NT2/D1 (cell line): ENCODE measurements around the gene ACAP3.

ENCODE experiments used
- DNase-seq: peaks from one replicate; pipeline ENCODE4 v3.0.0-alpha.2; 2011; ENCODE audit warnings: low read depth, low spot score
- H3K27me3 ChIP-seq: 2 replicates; pipeline ENCODE4 v1.6.0; 2011; ENCODE audit warnings: mild to moderate bottlenecking; ENCODE audit not compliant: insufficient read length, insufficient read depth
- H3K36me3 ChIP-seq: 2 replicates; pipeline ENCODE4 v1.6.1; 2011; ENCODE audit warnings: mild to moderate bottlenecking, low read length, mixed read lengths; ENCODE audit not compliant: insufficient read depth, insufficient read length
- H3K4me1 ChIP-seq: 2 replicates; pipeline ENCODE4 v1.5.1; 2011; ENCODE audit not compliant: insufficient read depth, insufficient read length
- H3K4me3 ChIP-seq: 2 replicates; pipeline ENCODE4 v1.5.1; 2011; ENCODE audit warnings: low read depth; ENCODE audit not compliant: insufficient read length
- H3K9ac ChIP-seq: 2 replicates; pipeline ENCODE4 v1.6.0; 2011; ENCODE audit warnings: low read depth; ENCODE audit not compliant: insufficient read length
- H3K9me3 ChIP-seq: 2 replicates; pipeline ENCODE4 v1.5.1; 2011; ENCODE audit warnings: mild to moderate bottlenecking, low read length; ENCODE audit not compliant: insufficient read depth
- SUZ12 ChIP-seq: IDR thresholded peaks from 2 replicates; pipeline ENCODE4 v1.6.1; 2011; ENCODE audit not compliant: insufficient read length, insufficient read depth; ENCODE audit errors: extremely low read depth
- YY1 ChIP-seq: IDR thresholded peaks from 2 replicates; pipeline ENCODE4 v1.6.1; 2011; ENCODE audit not compliant: insufficient read length, insufficient read depth
- ZNF274 ChIP-seq: IDR thresholded peaks from 2 replicates; pipeline ENCODE4 v1.6.1; 2011; ENCODE audit warnings: mild to moderate bottlenecking, low read depth, low read length

Gene ACAP3

GRCh38 chr1:1247341-1247913 is 60.3 kb downstream of the ACAP3 start:
- Histone ChIP-seq H3K9ac (no peak overlapping the region), H3K4me3 (no peak overlapping the region), H3K4me1 (peaks cover 3% of the 10 kb centered on the region), H3K36me3 (peaks cover 14% of the 10 kb centered on the region), H3K27me3 (peaks cover 6% of the 10 kb centered on the region), H3K9me3 (no peaks in the 10 kb centered on the region)
- TF ChIP-seq YY1 (no peak), SUZ12 (no peak), ZNF274 (no peak)
- DNase-seq = no peak

GRCh38 chr1:1246577-1247340 is 61.0 kb downstream of the ACAP3 start, which contains the start of gene C1QTNF12:
TSS of gene C1QTNF12 (minus strand) at chr1:1246722. CDS start at chr1:1246690, 32 bp downstream.
- TF ChIP-seq YY1 = no peak
- no peak for TF ChIP-seq SUZ12
- no peak for TF ChIP-seq ZNF274
- DNase-seq = no peak
- Histone ChIP-seq H3K4me3 (no peak within 1 kb of the TSS), H3K9me3 (no peaks in the 10 kb centered on the region), H3K4me1 (peaks cover 3% of the 10 kb centered on the region), H3K36me3 (peaks cover 10% of the 10 kb centered on the region), H3K9ac (peak within 1 kb of the TSS; percentile 21), H3K27me3 (peaks cover 6% of the 10 kb centered on the region)

GRCh38 chr1:1245817-1246576 is 61.7 kb downstream of the ACAP3 start:
- Histone ChIP-seq H3K9ac (peak overlapping the region; percentile 21), H3K4me1 (peaks cover 3% of the 10 kb centered on the region), H3K9me3 (no peaks in the 10 kb centered on the region), H3K27me3 (peaks cover 6% of the 10 kb centered on the region), H3K4me3 (no peak overlapping the region), H3K36me3 (peaks cover 8% of the 10 kb centered on the region)
- no peak for DNase-seq
- no peak for TF ChIP-seq YY1
- no peak for TF ChIP-seq ZNF274
- no peak for TF ChIP-seq SUZ12

GRCh38 chr1:1245178-1245816 is 62.4 kb downstream of the ACAP3 start:
- peaks cover 2% of the 10 kb centered on the region for H3K36me3 ChIP-seq

DNA sequence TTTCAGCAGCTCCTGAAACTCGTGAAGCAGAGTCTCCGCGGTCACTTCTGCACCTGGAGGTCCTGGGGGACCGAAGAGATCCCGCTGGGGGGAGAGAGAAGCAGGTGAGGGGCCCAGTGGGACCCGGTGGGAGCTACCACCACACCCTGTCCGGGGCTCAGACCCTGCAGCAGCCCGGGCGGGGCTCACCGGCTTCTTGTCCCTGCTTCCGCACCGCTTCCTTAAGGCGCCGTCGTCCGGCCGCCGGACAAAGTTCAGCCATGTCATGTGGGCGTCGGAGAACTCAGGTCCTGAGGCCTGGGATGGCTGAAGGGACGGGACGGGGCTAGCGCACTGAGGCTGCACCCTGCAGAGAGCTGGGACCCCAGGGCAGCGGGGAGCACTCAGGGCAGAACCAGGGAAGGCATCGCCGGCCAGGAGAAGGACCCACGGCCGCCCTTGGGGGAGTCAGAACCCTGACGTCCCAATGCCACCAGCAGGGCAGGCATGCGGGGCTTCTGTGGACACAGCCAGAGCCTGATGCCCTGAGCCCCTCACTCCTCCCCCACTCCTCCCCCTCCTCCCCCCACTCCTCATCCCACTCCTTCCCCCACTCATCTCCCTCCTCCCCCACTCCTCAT is 63.4 kb downstream of the ACAP3 start:
- TF ChIP-seq SUZ12 (no peak), ZNF274 (no peak), YY1 (no peak)
- no peak overlapping the region for H3K9ac ChIP-seq
- H3K27me3 ChIP-seq = peaks cover 6% of the 10 kb centered on the region
- DNase-seq = no peak
- H3K9me3 ChIP-seq = no peaks in the 10 kb centered on the region
- H3K36me3 ChIP-seq = peaks cover 2% of the 10 kb centered on the region
- no peak overlapping the region for H3K4me3 ChIP-seq
- peaks cover 7% of the 10 kb centered on the region for H3K4me1 ChIP-seq

More at GRCh38 chr1:1245178-1245816, 62.4 kb downstream of the ACAP3 start:
- Histone ChIP-seq H3K9me3 (no peaks in the 10 kb centered on the region), H3K9ac (no peak overlapping the region), H3K4me3 (no peak overlapping the region), H3K27me3 (peaks cover 6% of the 10 kb centered on the region), H3K4me1 (peaks cover 3% of the 10 kb centered on the region)
- no peak for TF ChIP-seq ZNF274
- no peak for TF ChIP-seq YY1
- TF ChIP-seq SUZ12 = no peak
- DNase-seq = no peak

- no peak for DNase-seq
- Histone ChIP-seq H3K27me3 (peaks cover 6% of the 10 kb centered on the region), H3K36me3 (peaks cover 2% of the 10 kb centered on the region), H3K9ac (no peak overlapping the region), H3K4me1 (peaks cover 7% of the 10 kb centered on the region), H3K9me3 (no peaks in the 10 kb centered on the region), H3K4me3 (no peak overlapping the region)
- TF ChIP-seq ZNF274 = no peak
Measured at GRCh38 chr1:1243807-1244191, 63.9 kb downstream of the ACAP3 start.

DNA sequence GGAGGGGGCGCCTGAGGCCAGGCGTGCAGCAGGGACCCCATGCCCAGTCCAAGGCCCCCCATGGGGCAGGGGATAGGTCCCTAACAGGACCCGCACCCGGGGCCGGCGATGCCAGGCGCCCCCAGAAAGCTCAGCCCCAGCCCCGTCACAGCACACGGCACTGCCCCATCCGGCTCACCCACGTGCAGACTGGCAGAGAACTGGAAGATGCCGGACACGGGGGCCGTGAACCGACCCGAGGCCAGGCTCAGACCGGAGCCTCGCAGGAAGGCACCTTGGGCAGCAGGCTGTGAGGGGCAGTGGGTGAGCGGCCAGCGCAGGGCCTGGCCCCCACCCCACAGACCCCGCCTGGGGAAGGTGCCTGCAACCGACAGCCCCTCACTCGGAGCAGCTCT is 64.5 kb downstream of the ACAP3 start:
- Histone ChIP-seq H3K9ac (no peak overlapping the region), H3K4me3 (no peak overlapping the region), H3K36me3 (peaks cover 2% of the 10 kb centered on the region), H3K9me3 (no peaks in the 10 kb centered on the region), H3K4me1 (peaks cover 8% of the 10 kb centered on the region), H3K27me3 (peaks cover 6% of the 10 kb centered on the region)
- TF ChIP-seq SUZ12 = no peak
- no peak for TF ChIP-seq YY1
- TF ChIP-seq ZNF274 = no peak
- no peak for DNase-seq
